A549 (cell line): ENCODE data around the gene MARCHF4.

Experiments used
- CHD2 ChIP-seq: fragments of 150-350 bp; IDR thresholded peaks from 2 replicates; pipeline ENCODE4 v1.6.1; 2014; ENCODE audit warnings: low read length; ENCODE audit not compliant: partially characterized antibody
- ELK1 ChIP-seq: fragments of 150-350 bp; IDR thresholded peaks from 2 replicates; pipeline ENCODE4 v1.6.1; 2014; ENCODE audit warnings: low read depth, mild to moderate bottlenecking, low read length
- EP300 ChIP-seq, 2 experiments: fragments of >200 bp; sonication (Bioruptor Twin); formaldehyde crosslinking; IDR thresholded peaks; 2 replicates in 1 of 2; 3 replicates in 1 of 2; pipeline ENCODE4 v1.6.1; 2016 to 2017
- FOSB ChIP-seq: fragments of 250-450 bp; sonication (Bioruptor Pico); IDR thresholded peaks from 2 replicates; pipeline ENCODE4 v1.5.0; 2020; ENCODE audit warnings: mild to moderate bottlenecking, moderate library complexity
- KDM5A ChIP-seq: fragments of 200-600 bp; sonication (generic); IDR thresholded peaks from 2 replicates; pipeline ENCODE4 v1.6.1; 2016; ENCODE audit warnings: antibody characterized with exemption, mild to moderate bottlenecking
- MYC ChIP-seq: IDR thresholded peaks from 2 replicates; pipeline ENCODE4 v1.6.1; 2012; ENCODE audit warnings: mild to moderate bottlenecking, inconsistent platforms, low read length, improper control_type of control experiment, borderline replicate concordance
- NR3C1 ChIP-seq: fragments of >200 bp; sonication (Bioruptor Twin); formaldehyde crosslinking; IDR thresholded peaks from 3 replicates; pipeline ENCODE4 v1.6.1; 2017
- PHF8 ChIP-seq: fragments of 200-600 bp; sonication (generic); IDR thresholded peaks from 2 replicates; pipeline ENCODE4 v1.6.1; 2016; ENCODE audit warnings: low read depth, mild to moderate bottlenecking, antibody characterized with exemption, moderate library complexity, borderline replicate concordance
- POLR2A ChIP-seq: IDR thresholded peaks from 2 replicates; pipeline ENCODE4 v1.6.1; 2012; ENCODE audit warnings: mild to moderate bottlenecking, low read length
- RFX5 ChIP-seq: fragments of 450-650 bp; IDR thresholded peaks from 2 replicates; pipeline ENCODE4 v1.7.1; 2014; ENCODE audit warnings: antibody characterized with exemption, mild to moderate bottlenecking, moderate library complexity
- TP53 ChIP-seq: fragments of 250-450 bp; sonication (Bioruptor Pico); IDR thresholded peaks from 2 replicates; pipeline ENCODE4 v1.5.0; 2021; ENCODE audit warnings: mild to moderate bottlenecking, moderate library complexity
- TF ChIP-seq, protein P1 (sequence below): fragments of >200 bp; sonication (Bioruptor Twin); formaldehyde crosslinking; IDR thresholded peaks from 3 replicates; pipeline ENCODE4 v1.5.1; 2016

DNA sequence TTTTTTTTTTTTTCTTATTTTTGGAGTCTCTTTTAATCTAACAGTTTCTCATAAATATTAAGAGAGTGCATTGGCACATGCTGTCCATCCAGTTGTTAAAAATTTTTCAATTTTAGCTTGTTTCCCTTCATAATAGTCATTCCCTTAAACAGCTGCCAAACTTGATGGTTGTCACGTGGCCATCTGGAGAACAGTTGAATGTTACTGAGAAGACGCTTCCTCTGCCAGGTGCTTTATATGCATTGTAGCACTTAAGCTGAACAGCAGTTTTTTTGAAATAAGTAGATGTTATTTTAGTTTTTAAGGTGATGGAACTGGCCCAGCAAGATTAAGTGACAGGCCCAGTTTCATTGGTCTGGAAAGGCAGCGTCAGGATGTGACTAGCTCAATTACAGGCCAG, 43.3 kb upstream of the MARCHF4 start:
- TF ChIP-seq TP53 (CRISPR knock-in tag) (no peak), POLR2A (no peak), KDM5A (no peak), PHF8 (no peak), ELK1 (no peak), EP300 (IDR thresholded peaks at IDR 0.05) (no peak), RFX5 (no peak), NR3C1 (no peak), MYC (no peak), FOSB (CRISPR knock-in tag) (no peak), CHD2 (no peak)
- TF ChIP-seq, protein P1, sequence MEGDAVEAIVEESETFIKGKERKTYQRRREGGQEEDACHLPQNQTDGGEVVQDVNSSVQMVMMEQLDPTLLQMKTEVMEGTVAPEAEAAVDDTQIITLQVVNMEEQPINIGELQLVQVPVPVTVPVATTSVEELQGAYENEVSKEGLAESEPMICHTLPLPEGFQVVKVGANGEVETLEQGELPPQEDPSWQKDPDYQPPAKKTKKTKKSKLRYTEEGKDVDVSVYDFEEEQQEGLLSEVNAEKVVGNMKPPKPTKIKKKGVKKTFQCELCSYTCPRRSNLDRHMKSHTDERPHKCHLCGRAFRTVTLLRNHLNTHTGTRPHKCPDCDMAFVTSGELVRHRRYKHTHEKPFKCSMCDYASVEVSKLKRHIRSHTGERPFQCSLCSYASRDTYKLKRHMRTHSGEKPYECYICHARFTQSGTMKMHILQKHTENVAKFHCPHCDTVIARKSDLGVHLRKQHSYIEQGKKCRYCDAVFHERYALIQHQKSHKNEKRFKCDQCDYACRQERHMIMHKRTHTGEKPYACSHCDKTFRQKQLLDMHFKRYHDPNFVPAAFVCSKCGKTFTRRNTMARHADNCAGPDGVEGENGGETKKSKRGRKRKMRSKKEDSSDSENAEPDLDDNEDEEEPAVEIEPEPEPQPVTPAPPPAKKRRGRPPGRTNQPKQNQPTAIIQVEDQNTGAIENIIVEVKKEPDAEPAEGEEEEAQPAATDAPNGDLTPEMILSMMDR = no peak
